CD4-positive, alpha-beta T cell treated with Interleukin-12 subunit alpha and Interleukin-12 subunit beta, for 1 hour (primary cell): ENCODE measurements around the gene NSD2.

Source experiments
- DNase-seq: peaks from one replicate; pipeline ENCODE4 v3.0.0-alpha.2; 2020

The NSD2 gene

GRCh38 chr4:1948892-1949436, 77.8 kb downstream of the NSD2 start:
- DNase-seq: no peak

- no peak for DNase-seq
Observed at GRCh38 chr4:1950369-1950768, 79.2 kb downstream of the NSD2 start.

GRCh38 chr4:1952058-1952700, 81.0 kb downstream of the NSD2 start:
- DNase-seq: no peak

- no peak for DNase-seq
Observed at GRCh38 chr4:1952719-1953118, 81.5 kb downstream of the NSD2 start.

- DNase-seq: no peak
Observed at GRCh38 chr4:1953335-1953734, 82.1 kb downstream of the NSD2 start.

- DNase-seq: no peak
Observed at GRCh38 chr4:1956631-1957030, 85.4 kb downstream of the NSD2 start.

- DNase-seq: no peak
Observed at GRCh38 chr4:1958276-1959103, 87.3 kb downstream of the NSD2 start.

- no peak for DNase-seq
Observed at GRCh38 chr4:1959104-1959384, 87.9 kb downstream of the NSD2 start.

- DNase-seq: no peak
Observed at GRCh38 chr4:1960170-1960825, 89.1 kb downstream of the NSD2 start.

GRCh38 chr4:1961038-1961437, 89.8 kb downstream of the NSD2 start:
- no peak for DNase-seq

- DNase-seq: no peak
Observed at GRCh38 chr4:1961563-1961962, 90.4 kb downstream of the NSD2 start.

- DNase-seq: no peak
Observed at GRCh38 chr4:1962980-1963379, 91.8 kb downstream of the NSD2 start.

- no peak for DNase-seq
Observed at GRCh38 chr4:1964443-1964842, 93.2 kb downstream of the NSD2 start.

- no peak for DNase-seq
Observed at GRCh38 chr4:1964971-1965370, 93.8 kb downstream of the NSD2 start.

- DNase-seq: no peak
Observed at GRCh38 chr4:1967512-1968149, 96.4 kb downstream of the NSD2 start.

GRCh38 chr4:1968686-1969295, 97.6 kb downstream of the NSD2 start:
- DNase-seq: no peak

- DNase-seq: no peak
Observed at GRCh38 chr4:1969928-1970723, 98.9 kb downstream of the NSD2 start.

- no peak for DNase-seq
Observed at GRCh38 chr4:1970926-1971325, 99.7 kb downstream of the NSD2 start.

GRCh38 chr4:1971456-1972200, 100.4 kb downstream of the NSD2 start:
- DNase-seq: no peak

- DNase-seq: no peak
Observed at GRCh38 chr4:1972414-1972813, 101.2 kb downstream of the NSD2 start.

GRCh38 chr4:1973218-1973617, 102.0 kb downstream of the NSD2 start:
- no peak for DNase-seq
